Astrocyte of the spinal cord (primary cell): ENCODE measurements around the gene METRNL.

Experiments used
- DNase-seq: peaks from one replicate; pipeline ENCODE4 v3.0.0; 2011; ENCODE audit warnings: low read depth, low spot score
- H3K4me3 ChIP-seq: 2 replicates; pipeline ENCODE4 v1.5.1; 2011; ENCODE audit warnings: low read depth, mild to moderate bottlenecking, low read length, moderate library complexity
- CTCF ChIP-seq: IDR thresholded peaks from 2 replicates; pipeline ENCODE4 v1.5.1; 2012; ENCODE audit warnings: low read depth, mild to moderate bottlenecking, low read length, inconsistent platforms
- in situ Hi-C: cut with HindIII; loops from 2 replicates; pipeline ENCODE4 v1.10.0; 2017; ENCODE audit warnings: low sequenced_read_pairs

The METRNL gene

GRCh38 chr17:83085526-83086198 lies 6.3 kb downstream of the METRNL start:
- H3K4me3 ChIP-seq: no peak overlapping the region
- in situ Hi-C loops: no loop called here
- no peak for DNase-seq
- TF ChIP-seq CTCF: no peak

GRCh38 chr17:83086199-83086880 lies 6.9 kb downstream of the METRNL start:
- in situ Hi-C loops: no loop called here
- H3K4me3 ChIP-seq: no peak overlapping the region
- no peak for TF ChIP-seq CTCF
- DNase-seq: peak; percentile 32

DNA sequence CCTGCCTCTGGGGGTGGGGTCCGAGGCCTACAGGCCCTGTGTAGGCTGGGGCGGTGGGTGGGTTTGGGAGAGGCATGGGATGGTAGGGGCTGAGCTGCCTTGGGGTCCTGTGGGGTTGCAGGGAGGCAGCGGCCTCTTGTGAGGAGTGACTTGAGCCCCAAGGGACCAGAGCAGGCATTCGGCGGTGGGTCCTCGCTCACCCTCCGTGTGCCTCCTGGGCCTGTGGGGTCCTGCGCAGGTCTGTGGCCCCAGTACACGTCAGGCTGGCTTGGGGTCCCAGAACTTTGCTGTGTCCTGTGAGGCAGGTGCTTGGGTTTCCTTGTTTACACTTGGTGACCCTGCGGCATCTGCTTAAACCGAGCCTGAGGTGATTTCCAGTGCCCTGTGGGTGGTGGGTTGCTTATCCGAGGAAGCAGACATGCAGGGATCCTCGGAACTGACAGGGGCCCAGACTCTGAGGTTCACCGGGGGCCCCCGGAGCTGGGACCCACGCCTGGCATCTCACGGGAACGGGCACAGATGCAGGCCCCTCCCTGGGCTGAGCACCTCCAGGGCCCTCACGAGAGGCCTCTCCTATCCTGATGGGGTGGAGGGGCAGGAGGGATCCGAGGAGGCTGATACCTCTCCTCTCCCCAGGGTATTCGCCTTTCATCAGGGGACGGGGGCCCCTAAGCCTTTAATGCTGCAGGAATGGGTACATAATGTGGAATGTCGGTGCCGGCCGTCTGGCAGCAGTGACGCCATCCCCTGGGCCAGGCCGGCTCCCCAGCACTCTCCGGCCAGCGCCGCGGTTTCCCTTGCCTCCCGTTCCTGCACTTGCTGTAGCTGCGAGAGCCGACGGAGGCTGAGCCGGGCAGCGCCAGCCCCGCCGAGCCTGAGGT lies 7.7 kb downstream of the METRNL start:
- in situ Hi-C loops: no loop called here
- TF ChIP-seq CTCF: no peak
- no peak overlapping the region for H3K4me3 ChIP-seq
- DNase-seq: no peak

DNA sequence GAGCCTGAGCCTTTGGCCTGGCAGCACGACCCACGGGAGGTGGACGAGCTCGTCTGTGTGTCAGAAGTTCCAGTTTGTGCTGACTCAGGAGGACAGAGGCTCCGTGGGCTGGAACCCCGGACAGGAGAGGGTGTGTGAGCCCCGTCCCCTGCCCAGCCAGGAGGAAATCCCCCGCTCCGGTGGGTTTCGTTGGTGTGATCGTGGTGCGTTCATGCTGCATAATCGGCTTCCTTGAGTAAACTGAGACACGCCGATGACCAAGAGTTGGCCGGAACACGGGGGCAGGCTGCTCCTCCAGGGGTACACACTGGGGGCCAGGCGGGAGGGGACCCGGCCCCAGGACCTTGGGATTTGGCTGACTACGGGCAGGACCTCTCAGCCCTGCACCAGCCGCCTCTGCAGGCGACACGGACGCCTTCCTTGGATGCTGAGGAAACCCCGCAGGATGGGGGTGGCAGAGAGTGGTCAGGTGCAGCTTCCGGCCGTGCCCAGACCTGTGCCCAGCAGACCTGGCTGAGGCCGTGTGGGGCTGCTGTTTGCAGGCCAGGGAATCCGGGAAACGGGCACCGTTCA lies 8.5 kb downstream of the METRNL start:
- no peak for DNase-seq
- in situ Hi-C loops: no loop called here
- no peak overlapping the region for H3K4me3 ChIP-seq
- no peak for TF ChIP-seq CTCF

- no peak for TF ChIP-seq CTCF
- DNase-seq: no peak
- in situ Hi-C loops: no loop called here
- no peak overlapping the region for H3K4me3 ChIP-seq
Observed at GRCh38 chr17:83088451-83088850, 9.0 kb downstream of the METRNL start.

DNA sequence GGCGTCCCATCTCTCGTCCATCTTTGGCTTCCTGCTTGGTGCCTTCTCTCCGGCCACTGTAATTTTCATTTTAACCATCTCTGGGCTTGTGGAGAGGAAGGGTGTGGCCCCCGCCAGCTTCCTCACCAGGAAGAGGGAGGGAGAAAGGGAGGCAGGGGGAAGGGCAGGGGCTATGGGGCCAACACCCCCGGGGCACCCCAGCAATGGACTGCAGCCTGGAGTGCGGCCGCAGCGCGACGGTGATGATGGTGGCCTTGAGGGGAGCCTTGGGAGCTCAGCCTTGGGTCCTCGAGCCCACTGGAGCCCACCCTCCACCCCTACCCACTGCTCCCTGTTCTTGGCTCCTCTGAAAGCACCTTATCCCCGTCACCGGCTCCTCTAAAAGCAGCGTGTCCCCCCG lies 9.5 kb downstream of the METRNL start:
- no peak overlapping the region for H3K4me3 ChIP-seq
- DNase-seq: no peak
- no peak for TF ChIP-seq CTCF
- in situ Hi-C loops: no loop called here
